HUDEP-2 (cell line): ENCODE results near the gene LDLR.
"Not testable (repeated sequence)": the region's sequence is repeated elsewhere in the genome, so short reads cannot be mapped to it uniquely, and the experiment has no call there.

Experiments
- DNase-seq, 76 experiments: peaks; one replicate each; lab custom pipeline; 2025; ENCODE audit not compliant: unreplicated experiment in 76 of 76; lab: John Stamatoyannopoulos, UW

Gene LDLR

DNA sequence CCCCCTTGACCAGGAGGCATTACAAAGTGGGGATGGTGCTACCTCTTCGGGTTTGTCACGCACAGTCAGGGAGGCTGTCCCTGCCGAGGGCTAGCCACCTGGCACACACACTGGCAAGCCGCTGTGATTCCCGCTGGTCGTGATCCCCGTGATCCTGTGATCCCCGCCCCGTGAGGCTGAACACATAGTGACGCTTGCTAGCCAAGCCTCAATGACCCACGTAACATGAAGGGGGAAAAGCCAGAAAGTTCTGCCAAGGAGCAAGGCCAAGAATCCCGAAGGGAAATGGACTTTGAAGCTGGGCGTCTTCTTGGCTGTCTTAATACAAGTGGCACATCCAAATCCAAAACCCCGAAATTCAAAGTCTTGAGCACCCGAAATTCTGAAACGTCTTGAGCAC is 13.7 kb downstream of the LDLR start:
- DNase-seq, result no peak

GRCh38 chr19:11103667-11104066 is 14.4 kb downstream of the LDLR start:
- DNase-seq, result not testable (repeated sequence)

GRCh38 chr19:11105014-11105636 is 15.9 kb downstream of the LDLR start:
- no peak for DNase-seq

DNA sequence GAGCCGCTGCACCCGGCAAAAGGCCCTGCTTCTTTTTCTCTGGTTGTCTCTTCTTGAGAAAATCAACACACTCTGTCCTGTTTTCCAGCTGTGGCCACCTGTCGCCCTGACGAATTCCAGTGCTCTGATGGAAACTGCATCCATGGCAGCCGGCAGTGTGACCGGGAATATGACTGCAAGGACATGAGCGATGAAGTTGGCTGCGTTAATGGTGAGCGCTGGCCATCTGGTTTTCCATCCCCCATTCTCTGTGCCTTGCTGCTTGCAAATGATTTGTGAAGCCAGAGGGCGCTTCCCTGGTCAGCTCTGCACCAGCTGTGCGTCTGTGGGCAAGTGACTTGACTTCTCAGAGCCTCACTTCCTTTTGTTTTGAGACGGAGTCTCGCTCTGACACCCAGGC is 17.2 kb downstream of the LDLR start:
- no peak for DNase-seq

DNA sequence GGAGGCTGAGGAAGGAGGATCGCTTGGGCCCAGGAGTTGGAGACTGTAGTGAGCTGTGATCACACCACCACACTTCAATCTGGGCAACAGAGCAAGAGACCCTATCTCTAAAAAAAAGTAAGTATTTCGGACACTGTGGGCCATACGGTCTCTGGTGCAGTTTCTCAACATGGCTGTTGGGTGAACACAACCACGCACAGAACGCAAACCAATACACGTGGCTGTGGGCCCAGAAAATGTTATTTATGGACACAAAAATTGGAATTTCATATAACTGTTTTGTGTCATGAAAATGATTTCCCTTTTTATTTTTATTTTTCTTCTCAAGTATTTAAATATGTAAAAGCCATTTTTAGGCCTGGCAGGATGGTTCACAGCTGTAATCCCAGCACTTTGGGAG is 19.5 kb downstream of the LDLR start:
- no peak for DNase-seq

DNA sequence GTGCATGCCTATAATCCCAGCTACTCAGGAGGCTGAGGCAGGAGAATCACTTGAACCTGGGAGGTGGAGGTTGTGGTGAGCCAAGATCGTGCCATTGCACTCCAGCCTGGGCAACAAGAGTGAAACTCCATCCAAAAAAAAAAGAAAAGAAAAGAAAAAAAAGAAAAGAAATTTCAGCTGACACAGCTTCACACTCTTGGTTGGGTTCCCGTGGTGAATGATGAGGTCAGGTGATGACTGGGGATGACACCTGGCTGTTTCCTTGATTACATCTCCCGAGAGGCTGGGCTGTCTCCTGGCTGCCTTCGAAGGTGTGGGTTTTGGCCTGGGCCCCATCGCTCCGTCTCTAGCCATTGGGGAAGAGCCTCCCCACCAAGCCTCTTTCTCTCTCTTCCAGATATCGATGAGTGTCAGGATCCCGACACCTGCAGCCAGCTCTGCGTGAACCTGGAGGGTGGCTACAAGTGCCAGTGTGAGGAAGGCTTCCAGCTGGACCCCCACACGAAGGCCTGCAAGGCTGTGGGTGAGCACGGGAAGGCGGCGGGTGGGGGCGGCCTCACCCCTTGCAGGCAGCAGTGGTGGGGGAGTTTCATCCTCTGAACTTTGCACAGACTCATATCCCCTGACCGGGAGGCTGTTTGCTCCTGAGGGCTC is 22.0 kb downstream of the LDLR start:
- no peak for DNase-seq

DNA sequence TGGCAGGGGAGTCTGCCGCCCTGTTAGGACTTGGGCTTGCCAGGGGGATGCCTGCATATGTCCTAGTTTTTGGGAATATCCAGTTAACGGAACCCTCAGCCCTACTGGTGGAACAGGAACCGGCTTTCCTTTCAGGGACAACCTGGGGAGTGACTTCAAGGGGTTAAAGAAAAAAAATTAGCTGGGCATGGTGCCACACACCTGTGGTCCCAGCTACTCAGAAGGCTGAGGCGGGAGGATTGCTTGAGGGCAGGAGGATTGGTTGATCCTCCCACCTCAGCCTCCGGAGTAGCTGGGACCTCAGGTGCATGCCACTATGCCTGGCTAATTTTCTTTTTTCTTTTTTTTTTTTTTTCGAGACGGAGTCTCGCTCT is 22.5 kb downstream of the LDLR start:
- DNase-seq, result no peak

DNA sequence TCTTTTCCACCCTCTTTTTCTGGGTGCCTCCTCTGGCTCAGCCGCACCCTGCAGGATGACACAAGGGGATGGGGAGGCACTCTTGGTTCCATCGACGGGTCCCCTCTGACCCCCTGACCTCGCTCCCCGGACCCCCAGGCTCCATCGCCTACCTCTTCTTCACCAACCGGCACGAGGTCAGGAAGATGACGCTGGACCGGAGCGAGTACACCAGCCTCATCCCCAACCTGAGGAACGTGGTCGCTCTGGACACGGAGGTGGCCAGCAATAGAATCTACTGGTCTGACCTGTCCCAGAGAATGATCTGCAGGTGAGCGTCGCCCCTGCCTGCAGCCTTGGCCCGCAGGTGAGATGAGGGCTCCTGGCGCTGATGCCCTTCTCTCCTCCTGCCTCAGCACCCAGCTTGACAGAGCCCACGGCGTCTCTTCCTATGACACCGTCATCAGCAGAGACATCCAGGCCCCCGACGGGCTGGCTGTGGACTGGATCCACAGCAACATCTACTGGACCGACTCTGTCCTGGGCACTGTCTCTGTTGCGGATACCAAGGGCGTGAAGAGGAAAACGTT is 24.0 kb downstream of the LDLR start:
- DNase-seq, result no peak

- DNase-seq, result no peak
Observed at GRCh38 chr19:11115042-11115441, 25.8 kb downstream of the LDLR start.

DNA sequence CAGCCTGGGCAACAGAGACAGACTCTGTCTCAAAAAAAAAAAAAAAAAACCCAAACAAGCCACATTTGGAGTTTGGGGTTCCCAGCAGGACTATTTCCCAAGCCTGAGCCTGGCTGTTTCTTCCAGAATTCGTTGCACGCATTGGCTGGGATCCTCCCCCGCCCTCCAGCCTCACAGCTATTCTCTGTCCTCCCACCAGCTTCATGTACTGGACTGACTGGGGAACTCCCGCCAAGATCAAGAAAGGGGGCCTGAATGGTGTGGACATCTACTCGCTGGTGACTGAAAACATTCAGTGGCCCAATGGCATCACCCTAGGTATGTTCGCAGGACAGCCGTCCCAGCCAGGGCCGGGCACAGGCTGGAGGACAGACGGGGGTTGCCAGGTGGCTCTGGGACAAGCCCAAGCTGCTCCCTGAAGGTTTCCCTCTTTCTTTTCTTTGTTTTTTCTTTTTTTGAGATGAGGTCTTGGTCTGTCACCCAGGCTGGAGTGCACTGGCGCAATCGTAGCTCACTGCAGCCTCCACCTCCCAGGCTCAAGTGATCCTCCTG is 26.7 kb downstream of the LDLR start:
- DNase-seq, result no peak

- DNase-seq, result no peak
Observed at GRCh38 chr19:11116507-11116906, 27.2 kb downstream of the LDLR start.

GRCh38 chr19:11121963-11122362 is 32.7 kb downstream of the LDLR start:
- DNase-seq, result not testable (repeated sequence)

- DNase-seq, result no peak
Observed at GRCh38 chr19:11123114-11123513, 33.9 kb downstream of the LDLR start.

- not testable (repeated sequence) for DNase-seq
Observed at GRCh38 chr19:11124157-11124556, 34.9 kb downstream of the LDLR start.

DNA sequence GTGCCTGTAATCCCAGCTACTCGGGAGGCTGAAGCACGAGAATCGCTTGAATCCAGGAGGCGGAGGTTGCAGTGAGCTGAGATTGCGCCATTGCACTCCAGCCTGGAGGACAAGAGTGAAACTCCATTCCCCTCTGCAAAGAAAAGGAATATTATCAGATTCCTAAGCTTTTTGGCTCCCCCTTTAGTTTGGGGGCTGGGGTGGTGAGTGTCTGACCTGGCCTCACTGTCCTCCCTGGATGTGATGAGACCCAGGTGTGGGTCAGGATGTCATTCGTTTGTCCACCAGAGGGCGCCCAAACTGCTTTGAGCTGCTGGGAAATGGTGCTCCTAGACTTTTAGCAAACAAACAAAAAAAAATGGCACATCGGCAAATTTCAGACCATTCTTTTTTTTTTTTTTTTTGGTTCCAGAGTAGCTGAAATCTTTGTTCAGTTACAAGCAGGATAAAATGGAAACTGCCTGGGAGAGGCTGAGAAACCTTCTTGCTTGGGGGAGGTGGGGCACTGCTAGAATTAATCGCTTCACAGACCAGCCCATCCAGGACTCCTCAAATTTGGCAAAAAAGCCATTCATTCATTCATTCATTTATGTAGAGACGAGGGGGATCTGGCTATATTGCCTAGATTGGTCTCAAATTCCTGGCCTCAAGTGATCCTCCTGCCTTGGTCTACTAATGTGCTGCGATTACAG is 36.9 kb downstream of the LDLR start:
- peak in 63 of 76 experiments; percentile 15 to 80 (median 59) for DNase-seq

GRCh38 chr19:11127905-11128304 is 38.6 kb downstream of the LDLR start:
- DNase-seq, result no peak

DNA sequence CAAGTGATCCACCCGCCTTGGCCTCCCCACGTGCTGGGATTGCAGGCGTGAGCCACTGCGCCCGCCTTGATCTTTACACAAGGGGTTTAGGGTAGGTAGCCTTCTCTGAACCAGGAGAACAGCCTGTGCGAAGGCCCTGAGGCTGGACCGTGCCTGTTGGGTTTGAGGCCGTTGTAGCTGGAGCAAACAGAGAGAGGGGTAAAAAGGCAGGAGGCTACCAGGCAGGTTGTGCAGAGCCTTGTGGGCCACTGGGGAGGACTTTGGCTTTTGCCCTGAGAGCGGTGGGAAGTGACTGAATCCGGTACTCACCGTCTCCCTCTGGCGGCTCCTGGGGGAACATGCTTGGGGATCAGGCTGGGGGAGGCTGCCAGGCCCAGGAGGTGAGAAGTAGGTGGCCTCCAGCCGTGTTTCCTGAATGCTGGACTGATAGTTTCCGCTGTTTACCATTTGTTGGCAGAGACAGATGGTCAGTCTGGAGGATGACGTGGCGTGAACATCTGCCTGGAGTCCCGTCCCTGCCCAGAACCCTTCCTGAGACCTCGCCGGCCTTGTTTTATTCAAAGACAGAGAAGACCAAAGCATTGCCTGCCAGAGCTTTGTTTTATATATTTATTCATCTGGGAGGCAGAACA is 41.7 kb downstream of the LDLR start:
- peak in 66 of 76 experiments; percentile 16 to 82 (median 63) for DNase-seq

- DNase-seq, result no peak
Observed at GRCh38 chr19:11131471-11131870, 42.2 kb downstream of the LDLR start.

- DNase-seq, result no peak
Observed at GRCh38 chr19:11136400-11137101, 47.3 kb downstream of the LDLR start.
